Measurements from ENCODE around the gene IGFBP3. TPM values are rescaled to one million over a fixed set of nuclear protein-coding genes. Genes with fewer than 3 reads are reported as not detected.

Gene IGFBP3
- polyA plus RNA-seq (2013, experiment 1 of 2): 30.4 TPM
- polyA plus RNA-seq (2013, experiment 2 of 2): 28.2 TPM

- DNase-seq: peak; percentile 76
- H3K27ac ChIP-seq (ENCODE audit: low read depth, low read length): no peak within 1 kb of the TSS
- WGBS (ENCODE audit: extremely low coverage, insufficient coverage, low lambda C conversion rate): no CpG with 5 or more reads among the region's 111 CpGs
- H3K18ac ChIP-seq (ENCODE audit: low read length): no peak within 1 kb of the TSS
- no peak within 1 kb of the TSS for H4K8ac ChIP-seq (ENCODE audit: low read depth, low read length)
- no peak within 1 kb of the TSS for H2BK15ac ChIP-seq (replicated peaks; ENCODE audit: low read depth)
- no peak within 1 kb of the TSS for H2AK5ac ChIP-seq (ENCODE audit: low read length)
- no peaks in the 10 kb centered on the region for H3K79me2 ChIP-seq (ENCODE audit: control insufficient read depth, insufficient read depth, low read length)
- H2BK5ac ChIP-seq (ENCODE audit: low read length): no peak within 1 kb of the TSS
- peak within 1 kb of the TSS; percentile 54 for H3K9ac ChIP-seq (ENCODE audit: low read length)
- H4K5ac ChIP-seq (ENCODE audit: low read length): no peak within 1 kb of the TSS
- no peak within 1 kb of the TSS for H3K23ac ChIP-seq (ENCODE audit: low read length)
- H3K4me3 ChIP-seq (ENCODE audit: low read length): peak within 1 kb of the TSS; percentile 18
- no peaks in the 10 kb centered on the region for H3K36me3 ChIP-seq (ENCODE audit: control insufficient read depth, insufficient read depth, low read length)
- no peak within 1 kb of the TSS for H2BK120ac ChIP-seq (ENCODE audit: low read depth, low read length)
- peak within 1 kb of the TSS; percentile 86 for H3K4me2 ChIP-seq (ENCODE audit: low read length)
- H3K4ac ChIP-seq (ENCODE audit: low read depth, low read length): no peak within 1 kb of the TSS
- H3K4me1 ChIP-seq (ENCODE audit: control insufficient read depth, low read depth, low read length): peaks cover 2% of the 10 kb centered on the region
- peak within 1 kb of the TSS; percentile 73 for H3K56ac ChIP-seq (ENCODE audit: low read length)
- peaks cover 17% of the 10 kb centered on the region for H3K27me3 ChIP-seq (ENCODE audit: insufficient read depth, low read length, poor library complexity)
- H3K79me1 ChIP-seq (ENCODE audit: low read length): no peaks in the 10 kb centered on the region
Observed at GRCh38 chr7:45920502-45921380, at the start of gene IGFBP3. IGFBP3 (minus strand) TSS chr7:45921272; CDS start chr7:45921140, 132 bp downstream.

- Histone ChIP-seq H3K36me3 (ENCODE audit: control insufficient read depth, insufficient read depth, low read length) (no peaks in the 10 kb centered on the region), H2BK120ac (ENCODE audit: low read depth, low read length) (no peak overlapping the region), H3K4ac (ENCODE audit: low read depth, low read length) (no peak overlapping the region), H4K8ac (ENCODE audit: low read depth, low read length) (no peak overlapping the region), H3K27ac (ENCODE audit: low read depth, low read length) (no peak overlapping the region), H2BK15ac (replicated peaks; ENCODE audit: low read depth) (no peak overlapping the region), H3K27me3 (ENCODE audit: insufficient read depth, low read length, poor library complexity) (no peaks in the 10 kb centered on the region), H3K79me2 (ENCODE audit: control insufficient read depth, insufficient read depth, low read length) (no peaks in the 10 kb centered on the region), H3K56ac (ENCODE audit: low read length) (no peak overlapping the region), H3K79me1 (ENCODE audit: low read length) (no peaks in the 10 kb centered on the region), H2AK5ac (ENCODE audit: low read length) (no peak overlapping the region), H3K9ac (ENCODE audit: low read length) (no peak overlapping the region), H3K18ac (ENCODE audit: low read length) (no peak overlapping the region), H3K23ac (ENCODE audit: low read length) (no peak overlapping the region), H3K4me3 (ENCODE audit: low read length) (no peak overlapping the region), H3K4me1 (ENCODE audit: control insufficient read depth, low read depth, low read length) (no peaks in the 10 kb centered on the region), H3K4me2 (ENCODE audit: low read length) (no peak overlapping the region), H4K5ac (ENCODE audit: low read length) (no peak overlapping the region), H2BK5ac (ENCODE audit: low read length) (no peak overlapping the region)
- DNase-seq: no peak
- no CpG with 5 or more reads among the region's 2 CpGs for WGBS (ENCODE audit: extremely low coverage, insufficient coverage, low lambda C conversion rate)
Observed at GRCh38 chr7:45970454-45970853, 49.4 kb upstream of the IGFBP3 start.

GRCh38 chr7:45969940-45970339, 48.9 kb upstream of the IGFBP3 start:
- Histone ChIP-seq H4K8ac (ENCODE audit: low read depth, low read length) (no peak overlapping the region), H3K36me3 (ENCODE audit: control insufficient read depth, insufficient read depth, low read length) (no peaks in the 10 kb centered on the region), H3K27me3 (ENCODE audit: insufficient read depth, low read length, poor library complexity) (no peaks in the 10 kb centered on the region), H2BK120ac (ENCODE audit: low read depth, low read length) (no peak overlapping the region), H3K56ac (ENCODE audit: low read length) (no peak overlapping the region), H3K27ac (ENCODE audit: low read depth, low read length) (no peak overlapping the region), H3K18ac (ENCODE audit: low read length) (no peak overlapping the region), H3K79me2 (ENCODE audit: control insufficient read depth, insufficient read depth, low read length) (no peaks in the 10 kb centered on the region), H2BK5ac (ENCODE audit: low read length) (no peak overlapping the region), H3K79me1 (ENCODE audit: low read length) (no peaks in the 10 kb centered on the region), H4K5ac (ENCODE audit: low read length) (no peak overlapping the region), H3K4me3 (ENCODE audit: low read length) (no peak overlapping the region), H3K4ac (ENCODE audit: low read depth, low read length) (no peak overlapping the region), H3K23ac (ENCODE audit: low read length) (no peak overlapping the region), H3K4me1 (ENCODE audit: control insufficient read depth, low read depth, low read length) (no peaks in the 10 kb centered on the region), H3K4me2 (ENCODE audit: low read length) (no peak overlapping the region), H2BK15ac (replicated peaks; ENCODE audit: low read depth) (no peak overlapping the region), H2AK5ac (ENCODE audit: low read length) (no peak overlapping the region), H3K9ac (ENCODE audit: low read length) (no peak overlapping the region)
- DNase-seq: no peak
- no CpG with 5 or more reads among the region's 5 CpGs for WGBS (ENCODE audit: extremely low coverage, insufficient coverage, low lambda C conversion rate)

- Histone ChIP-seq H4K5ac (ENCODE audit: low read length) (no peak overlapping the region), H3K4me3 (ENCODE audit: low read length) (no peak overlapping the region), H3K79me2 (ENCODE audit: control insufficient read depth, insufficient read depth, low read length) (no peaks in the 10 kb centered on the region), H3K27ac (ENCODE audit: low read depth, low read length) (no peak overlapping the region), H3K4me1 (ENCODE audit: control insufficient read depth, low read depth, low read length) (no peaks in the 10 kb centered on the region), H3K4me2 (ENCODE audit: low read length) (no peak overlapping the region), H2AK5ac (ENCODE audit: low read length) (no peak overlapping the region), H3K23ac (ENCODE audit: low read length) (no peak overlapping the region), H2BK120ac (ENCODE audit: low read depth, low read length) (no peak overlapping the region), H3K18ac (ENCODE audit: low read length) (no peak overlapping the region), H3K27me3 (ENCODE audit: insufficient read depth, low read length, poor library complexity) (no peaks in the 10 kb centered on the region), H3K79me1 (ENCODE audit: low read length) (no peaks in the 10 kb centered on the region), H3K4ac (ENCODE audit: low read depth, low read length) (no peak overlapping the region), H4K8ac (ENCODE audit: low read depth, low read length) (no peak overlapping the region), H3K56ac (ENCODE audit: low read length) (no peak overlapping the region), H3K36me3 (ENCODE audit: control insufficient read depth, insufficient read depth, low read length) (no peaks in the 10 kb centered on the region), H3K9ac (ENCODE audit: low read length) (no peak overlapping the region), H2BK5ac (ENCODE audit: low read length) (no peak overlapping the region), H2BK15ac (replicated peaks; ENCODE audit: low read depth) (no peak overlapping the region)
- WGBS (ENCODE audit: extremely low coverage, insufficient coverage, low lambda C conversion rate): no CpG with 5 or more reads among the region's 10 CpGs
- no peak for DNase-seq
Observed at GRCh38 chr7:45968856-45969541, 47.9 kb upstream of the IGFBP3 start.

GRCh38 chr7:45968312-45968711, 47.2 kb upstream of the IGFBP3 start:
- H3K4me1 ChIP-seq (ENCODE audit: control insufficient read depth, low read depth, low read length): no peaks in the 10 kb centered on the region
- no peaks in the 10 kb centered on the region for H3K27me3 ChIP-seq (ENCODE audit: insufficient read depth, low read length, poor library complexity)
- no peak overlapping the region for H3K9ac ChIP-seq (ENCODE audit: low read length)
- no peak overlapping the region for H3K4me2 ChIP-seq (ENCODE audit: low read length)
- no peak overlapping the region for H3K27ac ChIP-seq (ENCODE audit: low read depth, low read length)
- H4K5ac ChIP-seq (ENCODE audit: low read length): no peak overlapping the region
- no peak overlapping the region for H3K56ac ChIP-seq (ENCODE audit: low read length)
- no peaks in the 10 kb centered on the region for H3K79me1 ChIP-seq (ENCODE audit: low read length)
- no peak overlapping the region for H3K4ac ChIP-seq (ENCODE audit: low read depth, low read length)
- H4K8ac ChIP-seq (ENCODE audit: low read depth, low read length): no peak overlapping the region
- H3K79me2 ChIP-seq (ENCODE audit: control insufficient read depth, insufficient read depth, low read length): no peaks in the 10 kb centered on the region
- no peak for DNase-seq
- no peak overlapping the region for H3K23ac ChIP-seq (ENCODE audit: low read length)
- no peak overlapping the region for H2AK5ac ChIP-seq (ENCODE audit: low read length)
- no peak overlapping the region for H3K4me3 ChIP-seq (ENCODE audit: low read length)
- no peak overlapping the region for H2BK15ac ChIP-seq (replicated peaks; ENCODE audit: low read depth)
- H2BK120ac ChIP-seq (ENCODE audit: low read depth, low read length): no peak overlapping the region
- no peak overlapping the region for H3K18ac ChIP-seq (ENCODE audit: low read length)
- no peak overlapping the region for H2BK5ac ChIP-seq (ENCODE audit: low read length)
- H3K36me3 ChIP-seq (ENCODE audit: control insufficient read depth, insufficient read depth, low read length): no peaks in the 10 kb centered on the region
- no CpG with 5 or more reads among the region's 7 CpGs for WGBS (ENCODE audit: extremely low coverage, insufficient coverage, low lambda C conversion rate)

Data from mesendoderm (in vitro differentiated cells).